GM18517 (cell line): ENCODE data around the gene ITIH4.

Source experiments
- ATAC-seq: cut with Tn5 transposase; IDR thresholded peaks from one replicate; pipeline ENCODE4 v1.9.1; 2021; ENCODE audit warnings: mild to moderate bottlenecking, moderate library complexity; ENCODE audit not compliant: unreplicated experiment

ITIH4 gene

GRCh38 chr3:52773361-52774065 is 57.0 kb downstream of the ITIH4 start:
- no peak for ATAC-seq

GRCh38 chr3:52771702-52772101 is 58.8 kb downstream of the ITIH4 start:
- ATAC-seq: no peak

GRCh38 chr3:52771334-52771681 is 59.2 kb downstream of the ITIH4 start:
- peak; percentile 17 for ATAC-seq

- ATAC-seq: peak; percentile 89
Observed at GRCh38 chr3:52770496-52771333, 59.8 kb downstream of the ITIH4 start, which contains the start of gene NEK4. Gene NEK4 (minus strand): TSS chr3:52770940. CDS start chr3:52770746, 194 bp downstream.

GRCh38 chr3:52769786-52770455 is 60.6 kb downstream of the ITIH4 start:
- no peak for ATAC-seq

GRCh38 chr3:52763466-52763865 is 67.0 kb downstream of the ITIH4 start:
- no peak for ATAC-seq
